SKM-1 treated with dmso at 0.1 percent for 144 hours (cell line): ENCODE results near the gene SEPTIN5.

Source experiments
- DNase-seq: peaks from one replicate; lab custom pipeline; 2025; ENCODE audit not compliant: unreplicated experiment; lab: John Stamatoyannopoulos, UW

Gene SEPTIN5

GRCh38 chr22:19705181-19705934, 8.9 kb upstream of the SEPTIN5 start:
- DNase-seq: no peak

GRCh38 chr22:19706661-19707151, 7.6 kb upstream of the SEPTIN5 start:
- DNase-seq: no peak

- no peak for DNase-seq
Measured at GRCh38 chr22:19707347-19708290, 6.7 kb upstream of the SEPTIN5 start.

GRCh38 chr22:19708321-19709011, 5.8 kb upstream of the SEPTIN5 start:
- DNase-seq: no peak

DNA sequence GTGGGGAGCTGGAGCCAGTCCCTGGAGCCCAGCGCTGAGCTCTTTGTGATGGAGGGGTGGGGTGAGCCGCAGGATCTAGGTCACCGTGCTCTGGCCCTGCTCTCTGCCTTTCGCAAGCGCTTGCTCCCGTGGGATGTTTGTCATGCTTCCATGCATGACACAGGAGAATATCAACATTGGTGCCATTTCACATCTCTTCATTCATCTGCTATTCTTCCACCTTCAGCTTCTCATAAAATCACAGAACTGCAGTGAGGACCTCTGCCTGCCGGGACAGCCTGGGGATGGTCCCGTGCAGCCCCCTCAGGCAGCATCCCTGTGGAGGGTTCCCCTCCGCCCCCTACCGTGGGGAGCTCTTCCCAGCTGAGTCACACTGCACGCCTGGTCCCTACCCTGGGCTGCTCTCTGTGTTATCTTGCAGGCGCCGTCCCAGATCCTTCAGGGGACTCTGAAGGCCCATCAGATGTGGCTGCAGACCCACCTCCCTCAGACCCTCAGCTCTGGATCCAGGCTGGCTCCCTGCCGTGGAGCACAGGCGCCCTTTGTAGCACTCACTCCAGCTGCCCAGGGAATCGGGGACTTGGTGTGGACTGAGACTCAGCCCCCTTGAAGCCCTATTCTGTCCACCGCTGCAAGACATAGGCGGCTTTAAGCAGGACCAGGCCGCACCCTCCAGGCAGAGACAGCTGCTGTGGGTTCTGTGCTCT, 5.1 kb upstream of the SEPTIN5 start:
- no peak for DNase-seq

GRCh38 chr22:19710020-19710768, 4.1 kb upstream of the SEPTIN5 start:
- no peak for DNase-seq

DNA sequence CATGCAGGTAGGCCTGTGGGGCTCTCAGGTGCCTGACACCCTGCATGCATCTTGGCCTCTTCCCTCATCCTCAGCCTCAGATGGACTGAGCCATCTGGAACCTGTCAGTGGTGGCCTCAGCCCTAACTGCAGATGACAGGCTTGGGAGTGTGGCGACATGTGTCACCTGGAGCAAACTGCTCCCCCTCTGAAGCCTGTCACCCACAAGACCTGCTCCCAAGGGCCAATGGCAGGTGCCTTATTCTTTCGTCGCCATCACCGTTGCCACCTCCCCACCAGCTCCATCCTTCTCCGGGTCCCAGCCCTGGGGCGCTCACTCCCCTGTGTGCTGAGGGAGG, 3.6 kb upstream of the SEPTIN5 start:
- DNase-seq: no peak

GRCh38 chr22:19713245-19713644, 1.1 kb upstream of the SEPTIN5 start:
- DNase-seq: no peak

DNA sequence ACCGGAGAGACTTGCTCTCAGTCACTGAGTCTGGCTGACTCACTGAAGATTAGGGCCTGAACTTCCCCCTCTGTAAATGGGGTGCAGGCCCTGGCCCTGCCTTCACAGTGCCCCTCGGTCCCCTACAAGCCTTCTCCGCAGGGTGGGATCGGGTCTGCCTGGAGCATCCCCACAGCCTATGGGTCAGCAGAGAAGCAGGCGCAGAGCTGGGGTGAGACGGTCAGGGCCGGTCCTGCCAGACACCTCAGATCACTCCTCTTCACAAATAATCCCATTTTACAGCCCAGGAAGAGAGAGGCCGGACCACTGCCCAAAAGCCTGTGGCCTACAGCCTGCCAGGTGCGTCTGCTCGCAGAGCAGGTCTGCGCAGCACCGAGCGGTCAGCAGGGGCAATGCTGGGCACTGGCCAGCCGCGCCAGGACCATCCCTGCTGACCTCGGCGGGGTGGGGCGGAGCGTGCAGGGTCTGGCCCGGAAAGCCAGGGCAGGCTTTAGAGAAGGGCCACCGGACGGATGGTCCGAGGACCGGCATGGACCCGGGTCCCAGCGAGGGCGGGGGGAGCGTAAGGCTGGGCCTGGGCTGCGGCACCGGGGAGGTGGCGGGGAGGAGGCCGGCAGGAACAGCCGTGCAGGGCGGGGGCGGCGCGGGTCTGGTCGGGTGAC, 522 bp upstream of the SEPTIN5 start:
- DNase-seq: no peak

DNA sequence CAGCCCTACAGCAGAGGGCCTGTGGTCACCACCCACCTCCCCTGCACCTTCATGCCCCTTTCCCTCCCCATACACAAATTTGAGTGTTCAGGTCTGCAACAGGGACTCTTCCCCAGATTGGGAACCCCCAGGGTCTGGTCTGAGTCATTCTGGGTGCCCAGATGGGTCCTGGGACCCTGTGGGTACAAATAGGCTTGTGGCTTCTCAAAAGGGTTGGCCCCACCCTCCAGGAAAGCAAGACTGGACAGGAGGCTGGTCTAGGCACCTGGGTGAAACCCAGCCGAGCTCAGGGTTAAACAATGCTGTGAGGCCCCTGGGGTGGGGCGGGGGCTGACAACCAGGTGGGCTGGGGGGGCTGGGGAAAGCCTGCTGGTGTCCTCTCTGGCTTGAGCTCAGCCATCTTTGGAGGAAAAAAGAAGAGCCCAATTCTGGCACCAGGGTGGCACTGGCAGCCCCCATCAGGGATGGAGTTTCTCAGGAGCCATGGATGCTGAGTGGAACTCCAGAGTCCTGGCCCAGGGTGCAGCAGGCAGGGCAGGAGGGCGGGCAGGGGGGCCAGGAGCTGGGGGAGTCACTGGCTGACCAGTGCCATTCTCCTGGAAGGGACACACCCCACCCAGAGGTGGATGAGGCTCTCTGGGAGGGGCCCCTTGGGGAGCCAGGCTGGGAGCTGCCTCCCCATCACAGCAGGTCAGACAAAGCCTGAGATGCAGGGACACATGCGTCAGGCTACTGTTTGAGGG, 1.1 kb downstream of the SEPTIN5 start:
- DNase-seq: no peak

- DNase-seq: no peak
Measured at GRCh38 chr22:19716041-19716828, 1.9 kb downstream of the SEPTIN5 start.

- no peak for DNase-seq
Measured at GRCh38 chr22:19716829-19717105, 2.5 kb downstream of the SEPTIN5 start.

GRCh38 chr22:19717181-19717580, 2.9 kb downstream of the SEPTIN5 start:
- DNase-seq: no peak

DNA sequence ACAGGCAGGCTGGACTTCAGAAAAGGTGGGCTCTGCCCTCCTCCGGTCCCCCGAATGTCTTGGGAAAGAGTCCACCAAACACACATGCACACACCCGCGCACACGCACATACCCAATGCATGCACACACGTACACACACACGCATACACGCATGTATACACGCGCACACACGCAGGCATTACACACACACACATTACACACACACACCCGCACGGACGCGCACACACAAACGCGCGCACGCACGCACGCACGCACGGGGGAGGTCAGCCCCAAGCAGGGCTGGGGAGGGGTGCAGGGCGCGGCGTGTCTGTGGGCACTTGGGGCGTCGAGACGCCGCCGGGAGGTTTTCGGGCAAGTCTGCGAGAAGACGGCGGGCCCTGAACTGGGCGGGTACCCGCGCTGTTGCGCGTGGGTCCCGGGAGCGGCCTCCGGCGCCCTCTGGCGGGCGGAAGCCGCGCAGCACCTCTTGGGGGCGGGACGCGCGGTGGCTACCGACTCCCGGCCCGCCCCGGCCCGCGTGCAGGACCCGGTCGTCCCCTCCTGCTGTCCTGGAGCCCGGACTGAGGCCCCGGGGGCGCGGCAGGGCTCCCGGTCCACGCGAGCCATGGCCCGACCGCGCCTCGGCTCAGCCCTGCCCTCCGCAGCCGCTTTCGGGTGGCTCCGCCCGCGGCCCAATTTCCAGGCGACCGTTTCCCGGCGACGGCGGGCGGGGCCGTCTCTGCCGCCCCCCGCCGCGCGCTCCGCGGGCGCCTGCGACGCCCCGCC, 3.6 kb downstream of the SEPTIN5 start:
- peak; percentile 67 for DNase-seq

- DNase-seq: no peak
Measured at GRCh38 chr22:19718456-19719049, 4.2 kb downstream of the SEPTIN5 start.

DNA sequence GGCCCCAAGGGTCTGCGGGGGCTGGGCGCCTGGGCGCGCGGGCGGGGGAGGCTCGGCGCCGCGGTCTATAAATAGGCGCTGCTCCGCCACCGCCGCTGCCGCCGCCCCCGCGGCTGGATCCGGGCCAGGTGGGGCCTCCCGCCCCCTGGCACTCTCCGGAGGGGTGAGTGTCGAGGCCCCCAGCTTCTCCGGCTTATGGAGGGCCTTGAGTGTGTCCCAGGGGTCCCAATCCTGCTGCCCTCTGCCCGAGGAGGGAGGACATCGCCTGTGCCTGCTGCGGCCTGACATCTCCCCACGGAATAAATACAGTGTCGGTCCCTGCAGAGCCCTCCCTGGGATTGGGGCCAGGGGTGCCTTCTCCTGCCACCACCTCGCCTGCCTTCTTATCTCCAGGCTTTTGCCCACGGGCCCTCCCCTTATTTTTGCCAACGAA, 4.8 kb downstream of the SEPTIN5 start:
- DNase-seq: no peak

GRCh38 chr22:19719488-19720021, 5.3 kb downstream of the SEPTIN5 start:
- DNase-seq: no peak
